Stimulated activated memory B cell treated with anti-CD40 and anti-IgM and Interleukin-4, amounts not matched to agents 10 μg/mL and 1 μg/mL and 100 μg/mL, for 72 hours (primary cell): ENCODE data around the gene KRT75.
"Not testable (repeated sequence)": the region's sequence is repeated elsewhere in the genome, so short reads cannot be mapped to it uniquely, and the experiment has no call there.

ENCODE experiments used
- ATAC-seq: fragments of 150-1000 bp; cut with Tn5 transposase; 2 replicates; pipeline ENCODE4 v1.10.0; 2021
- H3K27ac Mint-ChIP-seq: one replicate; pipeline ENCODE4 v1.8.0; 2022; ENCODE audit warnings: mild to moderate bottlenecking, mixed read lengths
- H3K27me3 Mint-ChIP-seq: one replicate; pipeline ENCODE4 v1.8.0; 2022; ENCODE audit warnings: mixed read lengths
- H3K36me3 Mint-ChIP-seq: one replicate; pipeline ENCODE4 v1.8.0; 2022; ENCODE audit warnings: mixed read lengths
- H3K4me1 Mint-ChIP-seq: one replicate; pipeline ENCODE4 v1.8.0; 2022; ENCODE audit warnings: mixed read lengths
- H3K4me3 Mint-ChIP-seq: one replicate; pipeline ENCODE4 v1.8.0; 2022; ENCODE audit warnings: mild to moderate bottlenecking, moderate library complexity, mixed read lengths
- H3K9me3 Mint-ChIP-seq: one replicate; pipeline ENCODE4 v1.8.0; 2022; ENCODE audit warnings: mixed read lengths

KRT75 gene

GRCh38 chr12:52414936-52415335 lies 19.2 kb downstream of the KRT75 start:
- Mint-ChIP-seq H3K27ac (no peak overlapping the region), H3K4me1 (peaks cover 5% of the 10 kb centered on the region), H3K4me3 (no peak overlapping the region), H3K27me3 (peaks cover 37% of the 10 kb centered on the region), H3K9me3 (no peaks in the 10 kb centered on the region), H3K36me3 (no peaks in the 10 kb centered on the region)
- no peak for ATAC-seq

- no peak overlapping the region for H3K27ac Mint-ChIP-seq
Measured at GRCh38 chr12:52413782-52414345, 20.3 kb downstream of the KRT75 start.

GRCh38 chr12:52413202-52413601 lies 21.0 kb downstream of the KRT75 start:
- Mint-ChIP-seq H3K27me3 (peaks cover 40% of the 10 kb centered on the region), H3K4me1 (no peaks in the 10 kb centered on the region), H3K4me3 (no peak overlapping the region), H3K27ac (no peak overlapping the region), H3K36me3 (no peaks in the 10 kb centered on the region), H3K9me3 (peaks cover 3% of the 10 kb centered on the region)
- no peak for ATAC-seq

More at GRCh38 chr12:52413782-52414345, 20.3 kb downstream of the KRT75 start:
- ATAC-seq, result no peak
- H3K9me3 Mint-ChIP-seq, result no peaks in the 10 kb centered on the region
- H3K27me3 Mint-ChIP-seq, result peaks cover 33% of the 10 kb centered on the region
- H3K4me3 Mint-ChIP-seq, result no peak overlapping the region
- H3K4me1 Mint-ChIP-seq, result no peaks in the 10 kb centered on the region
- no peaks in the 10 kb centered on the region for H3K36me3 Mint-ChIP-seq

DNA sequence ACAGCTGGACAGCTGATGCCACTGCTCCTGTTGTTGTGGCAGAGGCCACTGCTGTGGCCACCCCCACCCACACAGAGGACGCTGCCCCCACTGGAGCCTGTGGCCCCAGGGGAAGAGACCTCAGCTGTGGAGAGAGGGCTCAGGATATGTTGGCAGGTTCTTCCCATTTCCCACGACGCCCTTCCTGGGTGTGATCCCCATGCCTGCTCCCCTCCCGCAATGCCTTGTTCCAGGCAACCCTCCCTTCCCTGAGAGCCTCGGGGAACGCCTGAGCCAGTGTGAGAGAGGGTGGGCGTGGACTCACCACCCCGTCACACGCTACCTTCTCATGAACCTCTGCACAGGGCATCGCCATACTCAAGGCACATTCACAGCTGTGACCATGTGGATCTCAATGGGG lies 22.4 kb downstream of the KRT75 start:
- ATAC-seq, result no peak
- no peaks in the 10 kb centered on the region for H3K4me1 Mint-ChIP-seq
- peaks cover 3% of the 10 kb centered on the region for H3K9me3 Mint-ChIP-seq
- no peak overlapping the region for H3K4me3 Mint-ChIP-seq
- H3K27ac Mint-ChIP-seq, result no peak overlapping the region
- H3K36me3 Mint-ChIP-seq, result no peaks in the 10 kb centered on the region
- H3K27me3 Mint-ChIP-seq, result peaks cover 40% of the 10 kb centered on the region

GRCh38 chr12:52410589-52411248 lies 23.5 kb downstream of the KRT75 start:
- not testable (repeated sequence) for H3K9me3 Mint-ChIP-seq, H3K36me3 Mint-ChIP-seq, ATAC-seq, H3K4me3 Mint-ChIP-seq, H3K4me1 Mint-ChIP-seq, H3K27ac Mint-ChIP-seq
- H3K27me3 Mint-ChIP-seq, result peaks cover 35% of the 10 kb centered on the region

GRCh38 chr12:52407918-52408317 lies 26.3 kb downstream of the KRT75 start:
- Mint-ChIP-seq H3K4me1 (no peaks in the 10 kb centered on the region), H3K27ac (no peak overlapping the region), H3K9me3 (peaks cover 3% of the 10 kb centered on the region), H3K36me3 (no peaks in the 10 kb centered on the region), H3K27me3 (peaks cover 28% of the 10 kb centered on the region), H3K4me3 (no peak overlapping the region)
- ATAC-seq, result no peak

DNA sequence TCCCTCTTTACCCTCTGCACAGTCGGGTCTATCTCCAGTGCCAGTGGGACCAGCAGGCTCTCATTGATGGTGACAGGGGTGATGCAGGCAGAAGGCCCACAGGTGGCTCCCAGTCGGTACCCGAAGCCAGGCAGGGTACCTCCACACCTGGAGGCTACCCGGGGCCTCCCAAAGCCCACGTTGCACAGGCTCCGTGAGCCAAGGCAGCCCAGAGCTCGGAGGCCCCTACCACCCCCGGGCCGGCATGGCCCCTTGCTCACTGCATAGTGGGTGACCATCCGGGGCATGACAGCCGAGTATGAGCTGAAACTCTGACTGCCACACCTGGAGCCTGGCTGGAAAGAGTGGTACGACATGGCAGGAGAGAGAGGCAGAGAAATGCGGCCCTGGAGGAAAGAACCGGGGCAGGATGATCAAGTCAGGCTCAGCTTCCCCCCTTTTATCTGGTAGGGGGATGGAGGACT lies 28.2 kb downstream of the KRT75 start, which contains the start of gene KRT82:
TSS of gene KRT82 (minus strand) at position 414 of the 464 bp plus-strand sequence. CDS start at position 356, 58 bp downstream.
- Mint-ChIP-seq H3K9me3 (peaks cover 3% of the 10 kb centered on the region), H3K36me3 (no peaks in the 10 kb centered on the region), H3K4me3 (no peak within 1 kb of the TSS), H3K27ac (no peak within 1 kb of the TSS), H3K27me3 (peaks cover 36% of the 10 kb centered on the region), H3K4me1 (no peaks in the 10 kb centered on the region)
- no peak for ATAC-seq

DNA sequence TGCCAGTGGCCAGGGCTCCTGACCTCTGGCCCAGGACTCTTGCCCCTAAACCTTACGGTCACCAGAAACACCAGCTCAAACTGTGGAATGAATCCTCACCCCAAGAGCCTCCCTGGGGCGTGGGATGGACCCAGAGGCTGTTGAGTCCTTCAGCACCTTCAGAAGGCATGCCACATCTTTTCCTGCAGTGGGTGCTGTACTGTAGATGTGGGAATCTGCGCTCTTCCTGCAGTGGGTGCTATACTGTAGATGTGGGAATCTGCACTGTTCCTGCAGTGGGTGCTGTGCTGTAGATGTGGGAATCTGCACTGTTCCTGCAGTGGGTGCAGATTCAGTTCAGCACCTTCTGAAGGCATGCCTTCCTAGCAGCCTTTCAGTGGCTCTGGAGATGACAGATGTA lies 29.2 kb downstream of the KRT75 start:
- no peak overlapping the region for H3K4me3 Mint-ChIP-seq
- no peak for ATAC-seq

DNA sequence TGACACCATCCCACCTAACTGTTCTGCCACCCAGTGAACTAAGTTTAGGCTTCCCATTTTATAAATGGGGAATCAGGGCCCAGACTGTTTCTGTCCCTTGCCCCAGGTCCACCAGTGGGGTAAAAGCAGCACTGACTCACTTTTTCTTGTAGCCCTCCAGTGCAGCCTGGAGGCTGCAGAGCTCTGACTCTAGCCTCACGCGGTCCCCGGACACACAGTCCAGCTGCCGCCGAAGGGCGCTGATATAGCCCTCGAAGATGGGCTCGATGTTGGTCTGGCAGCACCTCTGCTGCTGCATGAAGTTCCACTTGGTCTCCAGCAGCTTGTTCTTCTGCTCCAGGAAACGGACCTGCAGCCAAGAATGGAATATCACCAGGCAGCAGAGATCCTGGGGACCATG lies 30.6 kb downstream of the KRT75 start:
- Mint-ChIP-seq H3K4me3 (no peak overlapping the region), H3K9me3 (peaks cover under 1% of the 10 kb centered on the region), H3K27me3 (peaks cover 52% of the 10 kb centered on the region), H3K36me3 (no peaks in the 10 kb centered on the region), H3K4me1 (no peaks in the 10 kb centered on the region), H3K27ac (no peak overlapping the region)
- no peak for ATAC-seq

More for the DNA sequence above, 29.2 kb downstream of the KRT75 start:
- Mint-ChIP-seq H3K4me1 (no peaks in the 10 kb centered on the region), H3K27ac (no peak overlapping the region), H3K27me3 (peaks cover 44% of the 10 kb centered on the region), H3K9me3 (peaks cover 3% of the 10 kb centered on the region), H3K36me3 (no peaks in the 10 kb centered on the region)

- H3K9me3 Mint-ChIP-seq, result no peaks in the 10 kb centered on the region
- peaks cover 46% of the 10 kb centered on the region for H3K27me3 Mint-ChIP-seq
- no peak for ATAC-seq
- no peaks in the 10 kb centered on the region for H3K36me3 Mint-ChIP-seq
- H3K4me1 Mint-ChIP-seq, result no peaks in the 10 kb centered on the region
- no peak overlapping the region for H3K27ac Mint-ChIP-seq
- no peak overlapping the region for H3K4me3 Mint-ChIP-seq
Measured at GRCh38 chr12:52402873-52403540, 31.2 kb downstream of the KRT75 start.

DNA sequence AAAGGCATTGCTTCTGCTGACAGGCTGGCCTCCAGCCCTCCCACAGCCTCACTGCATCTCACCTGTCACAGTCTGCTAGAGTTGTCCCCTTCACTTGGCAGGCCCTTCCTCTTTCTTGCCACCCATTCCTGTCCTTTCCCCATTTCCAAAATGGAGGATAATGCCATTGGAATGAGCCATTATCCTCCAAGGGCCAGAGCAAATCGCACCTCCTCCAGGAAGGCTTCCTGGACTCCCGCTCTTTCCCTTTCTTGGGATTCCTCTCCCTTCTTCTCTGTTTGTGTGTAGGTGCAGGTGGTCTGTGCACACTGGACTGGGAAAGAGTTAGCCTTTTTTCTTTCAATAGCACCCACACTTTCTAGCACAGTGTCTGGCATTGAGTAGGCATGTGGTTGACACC lies 31.8 kb downstream of the KRT75 start:
- Mint-ChIP-seq H3K36me3 (no peaks in the 10 kb centered on the region), H3K4me3 (no peak overlapping the region)
- no peak for ATAC-seq

GRCh38 chr12:52401926-52402325 lies 32.2 kb downstream of the KRT75 start:
- no peak for ATAC-seq
- H3K9me3 Mint-ChIP-seq, result no peaks in the 10 kb centered on the region
- H3K27me3 Mint-ChIP-seq, result peaks cover 44% of the 10 kb centered on the region
- no peaks in the 10 kb centered on the region for H3K36me3 Mint-ChIP-seq
- H3K4me3 Mint-ChIP-seq, result no peak overlapping the region
- no peak overlapping the region for H3K27ac Mint-ChIP-seq
- H3K4me1 Mint-ChIP-seq, result no peaks in the 10 kb centered on the region

More for the DNA sequence above, 31.8 kb downstream of the KRT75 start:
- Mint-ChIP-seq H3K27ac (no peak overlapping the region), H3K27me3 (peaks cover 41% of the 10 kb centered on the region), H3K4me1 (no peaks in the 10 kb centered on the region), H3K9me3 (no peaks in the 10 kb centered on the region)

DNA sequence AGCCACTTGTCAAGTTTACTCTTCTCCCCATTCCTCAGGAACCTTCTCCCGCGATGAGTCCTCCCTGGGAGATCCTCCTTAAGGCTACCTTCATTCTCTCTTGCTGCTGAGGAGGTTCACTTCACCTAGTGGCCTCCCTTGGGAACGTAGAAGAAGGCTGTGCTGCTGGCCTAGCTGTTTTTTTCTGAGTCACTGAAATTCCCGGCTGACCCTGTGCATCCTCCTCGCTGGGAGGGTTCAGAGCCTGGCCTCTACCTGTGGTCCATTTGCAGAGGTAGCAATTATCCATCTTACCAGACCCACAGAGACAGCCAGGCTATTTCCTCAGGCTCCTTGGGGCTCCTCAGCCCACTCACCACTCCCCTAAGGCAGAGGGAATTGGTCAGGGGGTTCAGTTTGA lies 32.6 kb downstream of the KRT75 start:
- Mint-ChIP-seq H3K9me3 (no peaks in the 10 kb centered on the region), H3K4me1 (no peaks in the 10 kb centered on the region), H3K36me3 (no peaks in the 10 kb centered on the region), H3K27ac (no peak overlapping the region), H3K27me3 (peaks cover 48% of the 10 kb centered on the region), H3K4me3 (no peak overlapping the region)
- no peak for ATAC-seq

GRCh38 chr12:52400906-52401305 lies 33.3 kb downstream of the KRT75 start:
- Mint-ChIP-seq H3K27me3 (peaks cover 55% of the 10 kb centered on the region), H3K36me3 (no peaks in the 10 kb centered on the region)

DNA sequence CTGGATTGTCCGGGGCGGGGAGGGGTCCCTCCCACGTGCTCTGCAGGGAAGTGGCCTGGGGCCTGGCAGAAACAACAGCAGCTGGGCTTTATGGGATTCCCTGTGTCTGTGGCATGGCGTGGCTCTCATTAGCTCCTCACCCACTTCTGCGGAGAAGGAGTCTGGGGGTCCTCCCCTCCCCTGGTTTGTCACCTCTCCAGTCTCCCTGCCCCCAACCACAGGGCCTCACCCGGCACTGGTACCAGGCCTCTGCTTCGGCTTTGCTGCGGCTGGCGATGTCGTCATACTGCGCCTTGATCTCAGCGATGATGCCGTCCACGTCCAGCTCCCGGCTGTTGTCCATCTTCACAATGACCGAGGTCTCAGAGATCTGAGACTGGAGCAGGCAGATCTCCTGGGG lies 34.4 kb downstream of the KRT75 start:
- no peak overlapping the region for H3K27ac Mint-ChIP-seq
- no peak for ATAC-seq
- peaks cover 59% of the 10 kb centered on the region for H3K27me3 Mint-ChIP-seq
- no peaks in the 10 kb centered on the region for H3K4me1 Mint-ChIP-seq
- H3K9me3 Mint-ChIP-seq, result no peaks in the 10 kb centered on the region
- H3K36me3 Mint-ChIP-seq, result no peaks in the 10 kb centered on the region
- no peak overlapping the region for H3K4me3 Mint-ChIP-seq

More at GRCh38 chr12:52400906-52401305, 33.3 kb downstream of the KRT75 start:
- Mint-ChIP-seq H3K4me3 (no peak overlapping the region), H3K27ac (no peak overlapping the region), H3K4me1 (no peaks in the 10 kb centered on the region), H3K9me3 (no peaks in the 10 kb centered on the region)
- ATAC-seq, result no peak

DNA sequence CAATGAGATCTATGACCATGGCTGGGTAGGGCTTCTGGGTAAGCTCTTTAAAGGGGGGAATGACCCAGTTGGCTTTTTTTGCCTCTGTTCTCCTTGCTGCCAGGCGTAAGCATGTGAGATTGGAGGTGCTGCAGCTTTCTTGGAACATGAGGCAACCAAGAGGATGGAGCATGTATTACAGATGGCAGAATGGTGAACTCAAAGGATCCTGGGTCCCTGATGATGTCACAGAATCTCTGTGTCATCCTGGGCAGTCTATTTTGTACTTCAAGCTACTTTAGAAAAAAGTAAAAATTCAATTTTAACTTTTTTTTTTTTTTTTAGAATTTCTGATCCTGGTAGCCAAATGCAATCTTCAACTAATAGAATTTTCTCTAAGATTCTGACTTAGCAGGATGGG lies 36.0 kb downstream of the KRT75 start:
- no peaks in the 10 kb centered on the region for H3K4me1 Mint-ChIP-seq
- peaks cover 62% of the 10 kb centered on the region for H3K27me3 Mint-ChIP-seq
- H3K9me3 Mint-ChIP-seq, result no peaks in the 10 kb centered on the region
- no peaks in the 10 kb centered on the region for H3K36me3 Mint-ChIP-seq
- ATAC-seq, result no peak
- H3K27ac Mint-ChIP-seq, result no peak overlapping the region
- no peak overlapping the region for H3K4me3 Mint-ChIP-seq
